Measurements from ENCODE around the gene LORICRIN. TPM values are rescaled to one million over a fixed set of nuclear protein-coding genes. Genes with fewer than 3 reads are reported as not detected.

The LORICRIN gene
- polyA plus RNA-seq, 2 of the 4 experiments (the other 2 are of a cell fraction): not detected

GRCh38 chr1:153232553-153232952, 26.9 kb upstream of the LORICRIN start:
- 0% methylated on average over 3 of the region's 3 CpGs for WGBS (ENCODE audit: missing lambda C conversion rate)
- FAIRE-seq (no peak), DNase-seq (ENCODE audit: low read depth in 1 of 2, low spot score in 1 of 2) (no peak), ATAC-seq (no peak)
- H3K4me1 ChIP-seq: no peaks in the 10 kb centered on the region
- no peak overlapping the region for H3K4me3 ChIP-seq
- no peak overlapping the region for H3K4me2 ChIP-seq
- TF ChIP-seq EHMT2 (IDR thresholded peaks at IDR 0.05; ENCODE audit: low read depth) (no peak), ELK1 (IDR thresholded peaks at IDR 0.05; ENCODE audit: low read depth, low read length) (no peak), SMC3 (IDR thresholded peaks at IDR 0.05) (no peak), BHLHE40 (IDR thresholded peaks at IDR 0.05; ENCODE audit: low read depth, low read length) (no peak)
- TF ChIP-seq, protein P1, sequence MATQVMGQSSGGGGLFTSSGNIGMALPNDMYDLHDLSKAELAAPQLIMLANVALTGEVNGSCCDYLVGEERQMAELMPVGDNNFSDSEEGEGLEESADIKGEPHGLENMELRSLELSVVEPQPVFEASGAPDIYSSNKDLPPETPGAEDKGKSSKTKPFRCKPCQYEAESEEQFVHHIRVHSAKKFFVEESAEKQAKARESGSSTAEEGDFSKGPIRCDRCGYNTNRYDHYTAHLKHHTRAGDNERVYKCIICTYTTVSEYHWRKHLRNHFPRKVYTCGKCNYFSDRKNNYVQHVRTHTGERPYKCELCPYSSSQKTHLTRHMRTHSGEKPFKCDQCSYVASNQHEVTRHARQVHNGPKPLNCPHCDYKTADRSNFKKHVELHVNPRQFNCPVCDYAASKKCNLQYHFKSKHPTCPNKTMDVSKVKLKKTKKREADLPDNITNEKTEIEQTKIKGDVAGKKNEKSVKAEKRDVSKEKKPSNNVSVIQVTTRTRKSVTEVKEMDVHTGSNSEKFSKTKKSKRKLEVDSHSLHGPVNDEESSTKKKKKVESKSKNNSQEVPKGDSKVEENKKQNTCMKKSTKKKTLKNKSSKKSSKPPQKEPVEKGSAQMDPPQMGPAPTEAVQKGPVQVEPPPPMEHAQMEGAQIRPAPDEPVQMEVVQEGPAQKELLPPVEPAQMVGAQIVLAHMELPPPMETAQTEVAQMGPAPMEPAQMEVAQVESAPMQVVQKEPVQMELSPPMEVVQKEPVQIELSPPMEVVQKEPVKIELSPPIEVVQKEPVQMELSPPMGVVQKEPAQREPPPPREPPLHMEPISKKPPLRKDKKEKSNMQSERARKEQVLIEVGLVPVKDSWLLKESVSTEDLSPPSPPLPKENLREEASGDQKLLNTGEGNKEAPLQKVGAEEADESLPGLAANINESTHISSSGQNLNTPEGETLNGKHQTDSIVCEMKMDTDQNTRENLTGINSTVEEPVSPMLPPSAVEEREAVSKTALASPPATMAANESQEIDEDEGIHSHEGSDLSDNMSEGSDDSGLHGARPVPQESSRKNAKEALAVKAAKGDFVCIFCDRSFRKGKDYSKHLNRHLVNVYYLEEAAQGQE (IDR thresholded peaks at IDR 0.05): no peak
- ChIA-PET POLR2A (no interaction called here), CTCF (interaction anchor here (1.0 to 2.8 kb wide), 4 partner anchors 10 to 306 kb away, joined by 3 to 13 read pairs (median 4); no protein-coding TSS in a partner anchor)
- no peaks in the 10 kb centered on the region for H3K9me3 ChIP-seq
- no peak overlapping the region for H3K27ac ChIP-seq

DNA sequence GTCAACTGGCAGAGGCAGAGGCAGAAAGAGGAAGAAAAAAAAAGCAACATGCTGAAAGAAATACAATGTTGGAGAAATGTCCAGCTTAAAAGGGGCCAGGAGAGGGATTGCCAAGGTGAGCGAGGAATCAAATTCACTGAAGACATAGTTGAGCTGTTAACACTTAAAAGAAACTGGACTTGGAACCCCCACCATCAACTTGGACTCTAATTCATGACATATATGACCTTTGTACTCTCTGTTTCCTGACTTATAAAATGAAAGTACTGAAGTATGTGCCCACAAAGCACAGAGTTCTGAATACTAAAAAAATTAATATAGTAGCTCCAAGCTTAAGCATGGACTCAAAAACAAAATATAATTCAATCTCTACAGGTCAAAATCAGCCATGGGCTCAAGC, 26.0 kb upstream of the LORICRIN start:
- ChIA-PET CTCF (interaction anchor here (1.0 to 2.8 kb wide), 4 partner anchors 11 to 307 kb away, joined by 3 to 13 read pairs (median 4); no protein-coding TSS in a partner anchor), POLR2A (no interaction called here)
- Histone ChIP-seq H3K4me3 (no peak overlapping the region), H3K27ac (no peak overlapping the region), H3K9me3 (no peaks in the 10 kb centered on the region), H3K4me1 (no peaks in the 10 kb centered on the region), H3K4me2 (no peak overlapping the region)
- WGBS (ENCODE audit: missing lambda C conversion rate): 6% methylated on average over 1 of the region's 1 CpG
- ATAC-seq (no peak), FAIRE-seq (no peak), DNase-seq (ENCODE audit: low read depth in 1 of 2, low spot score in 1 of 2) (no peak)
- TF ChIP-seq KDM1A (IDR thresholded peaks at IDR 0.05; ENCODE audit: low read depth): no peak
- TF ChIP-seq SREBF2 (IDR thresholded peaks at IDR 0.05): no peak
- no peak for TF ChIP-seq RCOR1 (IDR thresholded peaks at IDR 0.05; ENCODE audit: low read depth, low read length)
- TF ChIP-seq HOXB13 (CRISPR knock-in tag; IDR thresholded peaks at IDR 0.05; ENCODE audit: low read depth): no peak
- TF ChIP-seq RARB (CRISPR knock-in tag; IDR thresholded peaks at IDR 0.05): no peak

DNA sequence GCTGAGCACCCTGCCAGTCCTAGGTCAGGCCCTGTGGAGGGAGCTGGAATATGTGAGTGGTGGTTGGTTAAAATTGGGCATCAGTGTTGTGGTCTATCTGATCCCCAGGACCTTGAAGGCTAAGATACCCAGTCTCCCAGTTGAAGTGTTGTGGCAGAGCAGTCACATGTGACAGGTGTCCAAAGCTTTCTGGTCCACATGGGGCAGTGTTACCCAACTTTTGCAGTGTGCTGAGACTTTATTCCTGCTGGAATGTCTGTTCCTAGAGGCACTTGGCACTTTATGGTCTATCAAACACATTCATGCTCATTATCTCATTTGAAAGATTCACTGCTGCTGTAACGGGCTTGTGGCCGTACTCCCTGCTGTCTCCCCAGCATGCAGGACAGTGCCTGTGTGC, 21.0 kb upstream of the LORICRIN start:
- DNase-seq (ENCODE audit: low read depth in 1 of 2, low spot score in 1 of 2) (peak in 1 of 2 experiments; percentile 14), ATAC-seq (peak; percentile 72 to 82; a peak in 5 of 6 replicates), FAIRE-seq (peak; percentile 68)
- ChIA-PET POLR2A (no interaction called here), CTCF (interaction anchor here (1.1 to 2.9 kb wide), 4 partner anchors 10 to 584 kb away, joined by 3 to 15 read pairs (median 4); no protein-coding TSS in a partner anchor)
- no peaks in the 10 kb centered on the region for H3K9me3 ChIP-seq
- TF ChIP-seq FOSL2 (IDR thresholded peaks at IDR 0.05) (no peak), FOSL2 (CRISPR knock-in tag; IDR thresholded peaks at IDR 0.05) (no peak), RAD21 (conservative IDR thresholded peaks at IDR 0.05 in 1 of 2, IDR thresholded peaks at IDR 0.05 in 1 of 2) (peak in 1 of 2 experiments; percentile 34; a peak in 1 of 5 replicates)
- H3K4me2 ChIP-seq: no peak overlapping the region
- H3K4me1 ChIP-seq: no peaks in the 10 kb centered on the region
- H3K27ac ChIP-seq: no peak overlapping the region
- no peak overlapping the region for H3K4me3 ChIP-seq
- 72% methylated on average over 2 of the region's 2 CpGs for WGBS (ENCODE audit: missing lambda C conversion rate)

- no peak for FAIRE-seq
These were observed 17.3 kb upstream of the LORICRIN start for GRCh38 chr1:153242160-153242559.

More at GRCh38 chr1:153242160-153242559, 17.3 kb upstream of the LORICRIN start:
- ChIA-PET POLR2A (no interaction called here), CTCF (no interaction called here)
- 0% methylated on average over 1 of the region's 1 CpG for WGBS (ENCODE audit: missing lambda C conversion rate)
- DNase-seq (ENCODE audit: low read depth in 1 of 2, low spot score in 1 of 2): no peak
- no peak for ATAC-seq
- Histone ChIP-seq H3K27ac (no peak overlapping the region), H3K9me3 (no peaks in the 10 kb centered on the region), H3K4me2 (no peak overlapping the region), H3K4me1 (no peaks in the 10 kb centered on the region), H3K4me3 (no peak overlapping the region)
- TF ChIP-seq RNF2 (IDR thresholded peaks at IDR 0.05; ENCODE audit: borderline replicate concordance, low read depth): no peak
- peak; percentile 75 for TF ChIP-seq MAFK (IDR thresholded peaks at IDR 0.05; ENCODE audit: partially characterized antibody)

Data from A549 (cell line).